Measurements from ENCODE around the gene DISC1.
A peak's percentile ranks its signal among the peaks of the same experiment; 100 is the strongest.
"Not testable (repeated sequence)": the region's sequence is repeated elsewhere in the genome, so short reads cannot be mapped to it uniquely, and the experiment has no call there.

Gene DISC1

GRCh38 chr1:231774719-231775335, 148.2 kb downstream of the DISC1 start:
- DNase-seq (ENCODE audit: low spot score) = no peak

GRCh38 chr1:231776010-231776756, 149.6 kb downstream of the DISC1 start:
- DNase-seq (ENCODE audit: low spot score) = no peak

GRCh38 chr1:231776757-231777062, 150.1 kb downstream of the DISC1 start:
- no peak for DNase-seq (ENCODE audit: low spot score)

GRCh38 chr1:231778009-231778719, 151.6 kb downstream of the DISC1 start:
- peak; percentile 67 for DNase-seq (ENCODE audit: low spot score)

- DNase-seq (ENCODE audit: low spot score) = peak; percentile 41
Observed at GRCh38 chr1:231779081-231779480, 152.5 kb downstream of the DISC1 start.

GRCh38 chr1:231781892-231782291, 155.3 kb downstream of the DISC1 start:
- DNase-seq (ENCODE audit: low spot score) = no peak

- DNase-seq (ENCODE audit: low spot score) = not testable (repeated sequence)
Observed at GRCh38 chr1:231785073-231785472, 158.5 kb downstream of the DISC1 start.

GRCh38 chr1:231786126-231786525, 159.5 kb downstream of the DISC1 start:
- no peak for DNase-seq (ENCODE audit: low spot score)

- no peak for DNase-seq (ENCODE audit: low spot score)
Observed at GRCh38 chr1:231792634-231793033, 166.0 kb downstream of the DISC1 start.

GRCh38 chr1:231793893-231794292, 167.3 kb downstream of the DISC1 start:
- no peak for DNase-seq (ENCODE audit: low spot score)

GRCh38 chr1:231796141-231796540, 169.6 kb downstream of the DISC1 start:
- peak; percentile 37 for DNase-seq (ENCODE audit: low spot score)

GRCh38 chr1:231799363-231799986, 172.9 kb downstream of the DISC1 start:
- DNase-seq (ENCODE audit: low spot score) = no peak

GRCh38 chr1:231800108-231800507, 173.5 kb downstream of the DISC1 start:
- DNase-seq (ENCODE audit: low spot score) = no peak

GRCh38 chr1:231801042-231801585, 174.5 kb downstream of the DISC1 start:
- no peak for DNase-seq (ENCODE audit: low spot score)

- peak; percentile 68 for DNase-seq (ENCODE audit: low spot score)
Observed at GRCh38 chr1:231803353-231803752, 176.8 kb downstream of the DISC1 start.

- peak; percentile 79 for DNase-seq (ENCODE audit: low spot score)
Observed at GRCh38 chr1:231806623-231807495, 180.3 kb downstream of the DISC1 start.

GRCh38 chr1:231807541-231807940, 181.0 kb downstream of the DISC1 start:
- no peak for DNase-seq (ENCODE audit: low spot score)

- no peak for DNase-seq (ENCODE audit: low spot score)
Observed at GRCh38 chr1:231808116-231808515, 181.5 kb downstream of the DISC1 start.

GRCh38 chr1:231808990-231809389, 182.4 kb downstream of the DISC1 start:
- no peak for DNase-seq (ENCODE audit: low spot score)

GRCh38 chr1:231810415-231810814, 183.8 kb downstream of the DISC1 start:
- DNase-seq (ENCODE audit: low spot score) = no peak

- DNase-seq (ENCODE audit: low spot score) = no peak
Observed at GRCh38 chr1:231814021-231814420, 187.4 kb downstream of the DISC1 start.

Measured in Ammon's horn (tissue), 1 donor.